WI38 (cell line): Measurements from ENCODE around the gene GJC3.
"Not testable (repeated sequence)": the region's sequence is repeated elsewhere in the genome, so short reads cannot be mapped to it uniquely, and the experiment has no call there.

Experiments
- H3K4me3 ChIP-seq: 2 replicates; pipeline ENCODE4 v1.5.1; 2011; ENCODE audit warnings: low read depth, mild to moderate bottlenecking, control low read depth, low read length
- CTCF ChIP-seq: IDR thresholded peaks from 2 replicates; pipeline ENCODE4 v1.5.1; 2012; ENCODE audit warnings: low read depth, mild to moderate bottlenecking, control low read depth, low read length

GJC3 gene

GRCh38 chr7:99899830-99900519 lies 29.4 kb downstream of the GJC3 start:
- no peak overlapping the region for H3K4me3 ChIP-seq
- no peak for TF ChIP-seq CTCF

DNA sequence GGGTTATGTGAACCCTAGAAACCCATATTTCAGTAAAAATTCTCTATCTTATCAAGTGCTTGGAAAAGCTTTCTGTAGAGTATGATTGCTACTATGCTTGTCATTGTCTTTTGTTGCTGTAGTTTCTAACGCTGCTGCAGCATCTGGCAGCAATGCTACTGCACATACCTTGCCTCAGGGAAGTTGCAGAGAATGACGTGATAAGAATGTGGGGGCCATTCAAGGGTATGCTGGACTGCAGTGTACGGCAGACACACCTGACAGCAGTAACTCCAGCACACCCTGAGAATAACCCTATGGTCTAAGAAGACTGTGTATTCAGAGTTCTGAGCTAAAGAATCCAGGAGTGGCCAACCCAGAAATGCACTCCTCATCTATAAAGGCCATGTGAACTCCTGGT lies 30.6 kb downstream of the GJC3 start:
- H3K4me3 ChIP-seq = no peak overlapping the region
- TF ChIP-seq CTCF = no peak

DNA sequence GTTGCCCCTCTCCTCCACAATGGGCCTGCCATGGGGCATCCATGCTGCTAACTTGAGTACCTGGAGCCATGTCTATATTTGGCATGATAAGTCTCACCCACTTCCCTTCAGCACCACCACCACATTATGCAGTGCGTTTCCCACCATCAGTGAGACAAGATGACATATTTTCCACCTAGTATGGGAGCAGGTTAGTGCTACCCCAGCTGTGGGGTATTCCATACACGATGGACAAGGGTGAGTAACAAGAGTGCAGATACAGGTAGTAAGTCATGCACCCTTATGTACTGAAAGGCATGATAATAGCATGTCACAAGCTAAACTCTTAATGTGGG lies 31.4 kb downstream of the GJC3 start:
- TF ChIP-seq CTCF = no peak
- no peak overlapping the region for H3K4me3 ChIP-seq

GRCh38 chr7:99897322-99898022 lies 31.9 kb downstream of the GJC3 start:
- no peak for TF ChIP-seq CTCF
- no peak overlapping the region for H3K4me3 ChIP-seq

GRCh38 chr7:99894738-99895137 lies 34.7 kb downstream of the GJC3 start:
- no peak overlapping the region for H3K4me3 ChIP-seq
- no peak for TF ChIP-seq CTCF

GRCh38 chr7:99893280-99893679 lies 36.1 kb downstream of the GJC3 start:
- no peak for TF ChIP-seq CTCF
- H3K4me3 ChIP-seq = no peak overlapping the region

- H3K4me3 ChIP-seq = not testable (repeated sequence)
Observed at GRCh38 chr7:99890348-99890747, 39.1 kb downstream of the GJC3 start.

- H3K4me3 ChIP-seq = not testable (repeated sequence)
Observed at GRCh38 chr7:99888366-99888765, 41.1 kb downstream of the GJC3 start.
